HepG2 (cell line): Measurements from ENCODE around the gene PRSS2. TPM values are rescaled to one million over a fixed set of nuclear protein-coding genes. Genes with fewer than 3 reads are reported as not detected.
"Not testable (repeated sequence)": the region's sequence is repeated elsewhere in the genome, so short reads cannot be mapped to it uniquely, and the experiment has no call there.

Source experiments
- ATAC-seq: fragments of 200-7000 bp; cut with Tn5 transposase; 3 replicates; pipeline ENCODE4 v1.9.1; 2020; ENCODE audit warnings: mild to moderate bottlenecking, moderate library complexity
- BruUV-seq: library from RNA; stranded (reverse); fragments of 400-500 nt; replicated peaks from 2 replicates; lab custom pipeline; 2021; lab: Mats Ljungman, UMichigan
- CTCF ChIA-PET: fragments of 300-600 bp; formaldehyde crosslinking; extraction: SDS; loops from one replicate; lab custom pipeline; 2021; ENCODE audit warnings: low total read pairs, inconsistent platforms, low intra/inter-chr PET ratio; lab: Yijun Ruan, JAX
- POLR2A ChIA-PET: fragments of 350-600 bp; sonication (Branson Sonifier 250); formaldehyde crosslinking; loops from one replicate; lab custom pipeline; 2020; ENCODE audit warnings: antibody characterized with exemption, inconsistent platforms; lab: Yijun Ruan, JAX
- DNase-seq: peaks from one replicate; pipeline ENCODE4 v3.0.0-alpha.2; 2015; ENCODE audit warnings: low spot score
- FAIRE-seq: peaks from 3 replicates; lab custom pipeline; 2011; peaks lifted over from hg19 to GRCh38; lab: Jason Lieb, UNC
- H2AFZ ChIP-seq: one replicate; pipeline ENCODE4 v1.6.1; 2011; ENCODE audit warnings: low read length, inconsistent platforms
- H3K27ac ChIP-seq: fragments of 300-600 bp; 3 replicates; pipeline ENCODE4 v1.8.0; 2011; ENCODE audit warnings: mixed run types, mild to moderate bottlenecking, mixed read lengths, low read length, inconsistent platforms; ENCODE audit not compliant: insufficient read depth; ENCODE audit errors: extremely low read length
- H3K27me3 ChIP-seq, 2 experiments: fragments of 200-600 bp in 1 of 2; 2 replicates in 1 of 2; 3 replicates in 1 of 2; pipeline versions ENCODE4 v1.6.0 to v1.8.0; 2011; ENCODE audit warnings: low read length in 2 of 2, mild to moderate bottlenecking in 2 of 2, moderate library complexity in 2 of 2, inconsistent platforms in 1 of 2; ENCODE audit not compliant: insufficient read depth in 2 of 2, control insufficient read depth in 1 of 2
- H3K36me3 ChIP-seq, 2 experiments: fragments of 200-600 bp in 1 of 2; replicated peaks in 1 of 2; 2 replicates in 1 of 2; 3 replicates in 1 of 2; pipeline versions ENCODE4 v1.5.1 to v1.8.0; 2011; ENCODE audit warnings: low read length in 2 of 2, inconsistent platforms in 1 of 2; ENCODE audit not compliant: insufficient read depth in 2 of 2, control insufficient read depth in 1 of 2
- H3K4me1 ChIP-seq: 2 replicates; pipeline ENCODE4 v1.5.1; 2012; ENCODE audit warnings: low read length, inconsistent platforms; ENCODE audit not compliant: insufficient read depth
- H3K4me2 ChIP-seq: 2 replicates; pipeline ENCODE4 v1.6.0; 2011; ENCODE audit warnings: low read depth, low read length, inconsistent platforms
- H3K4me3 ChIP-seq, 3 experiments: fragments of 200-600 bp in 1 of 3; sonication (generic), shearing (Covaris generic) in 1 of 3; replicated peaks in 1 of 3; 2 replicates each; pipeline ENCODE4 v1.5.1; 2011 to 2016; ENCODE audit warnings: low read length in 3 of 3, inconsistent platforms in 2 of 3, low read depth in 2 of 3, mild to moderate bottlenecking in 2 of 3, control low read depth in 1 of 3, mixed read lengths in 1 of 3; ENCODE audit not compliant: insufficient read depth in 1 of 3
- H3K79me2 ChIP-seq: one replicate; pipeline ENCODE4 v1.6.1; 2011; ENCODE audit warnings: low read length, inconsistent platforms; ENCODE audit not compliant: insufficient read depth
- H3K9ac ChIP-seq: 2 replicates; pipeline ENCODE4 v1.6.0; 2011; ENCODE audit warnings: mild to moderate bottlenecking, low read depth, low read length, inconsistent platforms; ENCODE audit not compliant: insufficient read depth
- H3K9me3 ChIP-seq: 2 replicates; pipeline ENCODE4 v1.5.1; 2012; ENCODE audit warnings: mild to moderate bottlenecking, low read length
- H4K20me1 ChIP-seq: 2 replicates; pipeline ENCODE4 v1.6.0; 2011; ENCODE audit warnings: inconsistent platforms, mild to moderate bottlenecking, low read length, moderate library complexity; ENCODE audit not compliant: insufficient read depth
- CHCHD3 ChIP-seq: sonication (generic); formaldehyde crosslinking; IDR thresholded peaks from 2 replicates; pipeline ENCODE4 v1.8.0; 2022; ENCODE audit warnings: mild to moderate bottlenecking, missing genetic modification reagents, moderate library complexity
- KDM1A ChIP-seq: IDR thresholded peaks from 2 replicates; pipeline ENCODE4 v1.6.1; 2016; ENCODE audit warnings: missing compliant biosample characterization
- PTBP1 ChIP-seq: fragments of 200-400 bp; formaldehyde crosslinking; IDR thresholded peaks from 2 replicates; pipeline ENCODE4 v1.6.1; 2018; ENCODE audit warnings: low read length, low read depth; ENCODE audit not compliant: poor library complexity, severe bottlenecking
- RARA ChIP-seq: IDR thresholded peaks from 2 replicates; pipeline ENCODE4 v1.6.1; 2016; ENCODE audit warnings: missing genetic modification reagents, missing compliant biosample characterization
- SRSF9 ChIP-seq: fragments of 200-400 bp; formaldehyde crosslinking; IDR thresholded peaks from 2 replicates; pipeline ENCODE4 v1.6.1; 2018; ENCODE audit warnings: borderline replicate concordance, mild to moderate bottlenecking, low read depth, low read length; ENCODE audit not compliant: insufficient read depth, poor library complexity, severe bottlenecking
- TEAD2 ChIP-seq: sonication (generic); formaldehyde crosslinking; IDR thresholded peaks from 2 replicates; pipeline ENCODE4 v1.9.0; 2021; ENCODE audit warnings: missing genetic modification reagents
- U2AF1 ChIP-seq: fragments of 200-400 bp; formaldehyde crosslinking; optimal IDR thresholded peaks from 2 replicates; pipeline ENCODE3; 2017; ENCODE audit warnings: mild to moderate bottlenecking, low read depth, low read length
- ZNF660 ChIP-seq: sonication (generic); formaldehyde crosslinking; IDR thresholded peaks from 2 replicates; pipeline ENCODE4 v1.5.1; 2020; ENCODE audit warnings: mild to moderate bottlenecking, low read depth, missing genetic modification reagents, borderline replicate concordance
- WGBS: methylation state at CpG from one replicate; pipeline ENCODE4 v1.1.6; 2017; ENCODE audit warnings: low lambda C conversion rate; 5-methylcytosine and 5-hydroxymethylcytosine counted together
- in situ Hi-C: cut with HindIII; loops from 2 replicates; pipeline ENCODE4 v1.10.0; 2017; ENCODE audit warnings: low pct_unique_long_range_greater_than_20kb; ENCODE audit not compliant: extremely low pct_ligation_motif_present
- intact Hi-C: fragments of 100-400 bp; cut with micrococcal nuclease; formaldehyde crosslinking; loops from one replicate; pipeline ENCODE4 v1.10.0; 2022; ENCODE audit not compliant: unreplicated experiment
- polyA plus RNA-seq, 8 experiments: library from polyadenylated mRNA; depleted of rRNA in 3 of 8; stranded (reverse) in 7 of 8; unstranded in 1 of 8; fragments of >200 nt; fragmentation: Illumina TruSeq in 4 of 8; extraction: Trizol in 4 of 8; gene quantifications; 2 replicates each; pipeline versions ENCODE4 v1.2.1 to v1.2.3, GENCODE V29; 2011 to 2016; ENCODE audit warnings: low read depth in 4 of 8, missing spikeins in 1 of 8, mixed read lengths in 1 of 8; ENCODE audit not compliant: insufficient read depth in 1 of 8
- total RNA-seq, 5 experiments: library from RNA; depleted of rRNA; stranded (reverse); fragments of >200 nt; fragmentation: Illumina TruSeq; extraction: Trizol; gene quantifications; 2 replicates each; pipeline ENCODE4 v1.2.3, GENCODE V29; 2016; ENCODE audit warnings: low read depth in 1 of 5
- TF ChIP-seq, protein P1 (sequence below): sonication (generic); formaldehyde crosslinking; IDR thresholded peaks from 2 replicates; pipeline ENCODE4 v1.8.0; 2022; ENCODE audit warnings: mild to moderate bottlenecking, missing genetic modification reagents; ENCODE audit not compliant: insufficient replicate concordance
- TF ChIP-seq, protein P2 (sequence below): sonication (generic); formaldehyde crosslinking; IDR thresholded peaks from 2 replicates; pipeline ENCODE4 v1.9.0; 2021; ENCODE audit warnings: missing genetic modification reagents, mild to moderate bottlenecking, borderline replicate concordance

The PRSS2 gene
- total and polyA plus RNA-seq, 2 of the 13 experiments (the other 11 are each of a cell fraction or from before 2014, with no cell fraction given): not detected

DNA sequence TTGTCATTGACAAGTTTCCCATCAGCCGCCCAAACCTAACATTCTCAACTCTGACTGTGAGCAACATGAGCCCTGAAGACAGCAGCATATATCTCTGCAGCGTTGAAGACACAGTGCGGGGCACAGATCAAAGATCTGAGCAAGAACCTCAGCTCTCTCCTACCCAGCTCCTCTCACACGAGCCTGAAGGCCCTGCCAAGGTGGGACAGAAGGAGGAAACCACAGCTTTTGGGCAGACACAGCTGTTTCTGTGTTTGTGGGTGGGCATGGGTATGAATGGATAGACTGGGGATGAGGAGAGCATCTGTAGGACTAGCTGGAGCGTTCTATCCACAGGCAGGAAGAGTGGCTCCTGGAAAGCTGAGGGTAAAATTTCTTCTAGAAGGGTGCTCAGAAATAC, 30.0 kb upstream of the PRSS2 start (continued):
- TF ChIP-seq, protein P1, sequence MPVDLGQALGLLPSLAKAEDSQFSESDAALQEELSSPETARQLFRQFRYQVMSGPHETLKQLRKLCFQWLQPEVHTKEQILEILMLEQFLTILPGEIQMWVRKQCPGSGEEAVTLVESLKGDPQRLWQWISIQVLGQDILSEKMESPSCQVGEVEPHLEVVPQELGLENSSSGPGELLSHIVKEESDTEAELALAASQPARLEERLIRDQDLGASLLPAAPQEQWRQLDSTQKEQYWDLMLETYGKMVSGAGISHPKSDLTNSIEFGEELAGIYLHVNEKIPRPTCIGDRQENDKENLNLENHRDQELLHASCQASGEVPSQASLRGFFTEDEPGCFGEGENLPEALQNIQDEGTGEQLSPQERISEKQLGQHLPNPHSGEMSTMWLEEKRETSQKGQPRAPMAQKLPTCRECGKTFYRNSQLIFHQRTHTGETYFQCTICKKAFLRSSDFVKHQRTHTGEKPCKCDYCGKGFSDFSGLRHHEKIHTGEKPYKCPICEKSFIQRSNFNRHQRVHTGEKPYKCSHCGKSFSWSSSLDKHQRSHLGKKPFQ: no peak
- no peak for TF ChIP-seq SRSF9

DNA sequence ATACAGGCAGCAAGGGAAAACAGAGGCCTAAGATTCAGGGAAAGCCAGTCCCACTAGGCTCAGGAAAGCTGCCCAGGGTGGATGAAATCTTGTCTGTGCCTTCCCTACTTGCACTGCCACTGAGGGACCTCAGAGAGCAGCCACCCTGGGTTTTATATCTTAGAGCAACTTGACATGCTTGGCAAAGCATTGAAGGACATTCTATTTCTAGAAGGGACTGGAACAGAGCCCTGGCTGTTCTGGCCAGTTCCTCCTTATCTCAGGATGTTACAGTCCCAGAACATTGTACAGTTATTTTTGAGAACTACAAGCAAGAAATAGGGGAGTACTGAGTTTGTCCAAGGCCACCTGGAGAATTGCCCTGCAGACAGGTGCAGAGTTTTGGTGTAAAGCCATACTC, 28.8 kb upstream of the PRSS2 start:
- H3K36me3 ChIP-seq, intact Hi-C loops, ATAC-seq, H3K27me3 ChIP-seq, H3K4me1 ChIP-seq, H2AFZ ChIP-seq, H3K4me2 ChIP-seq, POLR2A ChIA-PET, H3K79me2 ChIP-seq, H3K9me3 ChIP-seq, DNase-seq, H3K4me3 ChIP-seq, CTCF ChIA-PET, H3K27ac ChIP-seq, H4K20me1 ChIP-seq, H3K9ac ChIP-seq, FAIRE-seq, BruUV-seq, in situ Hi-C loops: not testable (repeated sequence)

DNA sequence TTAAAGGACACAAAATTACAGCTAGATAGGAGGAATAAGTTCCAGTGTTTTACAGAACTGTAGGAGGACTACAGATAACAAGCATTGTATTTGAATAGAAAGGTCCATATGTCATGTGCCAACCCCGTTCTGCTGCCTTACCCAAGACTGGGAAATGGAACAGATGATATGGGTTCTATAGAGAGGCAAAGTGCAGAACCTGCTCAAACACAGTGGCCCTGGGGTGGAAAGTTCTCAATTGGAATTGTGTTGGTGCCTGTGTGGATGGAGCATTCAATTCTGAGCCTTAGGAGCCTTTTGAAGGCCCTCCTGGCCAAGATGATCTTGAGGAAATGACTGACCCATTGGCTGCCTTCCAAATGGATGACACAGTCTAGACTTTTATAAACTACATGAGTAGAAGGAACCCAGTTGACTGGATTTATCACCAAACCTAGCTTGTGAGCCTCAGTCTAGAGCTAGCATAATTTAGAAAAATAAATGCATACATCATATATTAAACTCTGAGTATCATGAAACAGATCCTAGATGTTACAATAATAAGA, 25.6 kb upstream of the PRSS2 start:
- no peak overlapping the region for H3K9ac ChIP-seq
- TF ChIP-seq ZNF660 (CRISPR knock-in tag) (no peak), PTBP1 (no peak), TEAD2 (CRISPR knock-in tag) (no peak), CHCHD3 (no peak), KDM1A (CRISPR knock-in tag) (no peak), RARA (CRISPR knock-in tag) (no peak), U2AF1 (no peak)
- TF ChIP-seq, protein P2, sequence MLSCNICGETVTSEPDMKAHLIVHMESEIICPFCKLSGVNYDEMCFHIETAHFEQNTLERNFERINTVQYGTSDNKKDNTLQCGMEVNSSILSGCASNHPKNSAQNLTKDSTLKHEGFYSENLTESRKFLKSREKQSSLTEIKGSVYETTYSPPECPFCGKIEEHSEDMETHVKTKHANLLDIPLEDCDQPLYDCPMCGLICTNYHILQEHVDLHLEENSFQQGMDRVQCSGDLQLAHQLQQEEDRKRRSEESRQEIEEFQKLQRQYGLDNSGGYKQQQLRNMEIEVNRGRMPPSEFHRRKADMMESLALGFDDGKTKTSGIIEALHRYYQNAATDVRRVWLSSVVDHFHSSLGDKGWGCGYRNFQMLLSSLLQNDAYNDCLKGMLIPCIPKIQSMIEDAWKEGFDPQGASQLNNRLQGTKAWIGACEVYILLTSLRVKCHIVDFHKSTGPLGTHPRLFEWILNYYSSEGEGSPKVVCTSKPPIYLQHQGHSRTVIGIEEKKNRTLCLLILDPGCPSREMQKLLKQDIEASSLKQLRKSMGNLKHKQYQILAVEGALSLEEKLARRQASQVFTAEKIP (CRISPR knock-in tag): no peak
- in situ Hi-C loops (no loop called here), intact Hi-C loops (no loop called here)
- H3K27me3 ChIP-seq: peaks cover 0 to 15% of the 10 kb centered on the region in 2 experiments; a peak in 2 of 5 replicates
- BruUV-seq: no TSS peak
- no peak for ATAC-seq
- no peaks in the 10 kb centered on the region for H3K36me3 ChIP-seq
- H2AFZ ChIP-seq: no peak overlapping the region
- no peak for DNase-seq
- no peaks in the 10 kb centered on the region for H3K9me3 ChIP-seq
- no peak for FAIRE-seq
- H3K4me1 ChIP-seq: no peaks in the 10 kb centered on the region
- POLR2A ChIA-PET: no interaction called here
- H3K4me3 ChIP-seq: no peak overlapping the region
- H4K20me1 ChIP-seq: no peaks in the 10 kb centered on the region
- no peak overlapping the region for H3K4me2 ChIP-seq
- no peaks in the 10 kb centered on the region for H3K79me2 ChIP-seq
- WGBS: 0% methylated on average over 1 of the region's 1 CpG
- CTCF ChIA-PET: no interaction called here
- no peak overlapping the region for H3K27ac ChIP-seq
